ENCODE data around the gene DCTPP1. TPM values are rescaled to one million over a fixed set of nuclear protein-coding genes. Genes with fewer than 3 reads are reported as not detected.
A peak's percentile ranks its signal among the peaks of the same experiment; 100 is the strongest.
"Not testable (repeated sequence)": the region's sequence is repeated elsewhere in the genome, so short reads cannot be mapped to it uniquely, and the experiment has no call there.

DCTPP1 gene
- 24.5 and 49.8 TPM in 2 replicates for total RNA-seq

- DNase-seq (ENCODE audit: low read depth): peak; percentile 99
These were observed at the start of gene DCTPP1 for GRCh38 chr16:30429678-30430427. Gene DCTPP1, minus strand, starts transcription at chr16:30430030. Its CDS starts 50 bp downstream, at chr16:30429980.

GRCh38 chr16:30478766-30479478 is 49.1 kb upstream of the DCTPP1 start:
- DNase-seq (ENCODE audit: low read depth): no peak

- not testable (repeated sequence) for DNase-seq (ENCODE audit: low read depth)
These were observed 47.9 kb upstream of the DCTPP1 start for GRCh38 chr16:30477773-30478172.

- no peak for DNase-seq (ENCODE audit: low read depth)
These were observed 47.2 kb upstream of the DCTPP1 start for GRCh38 chr16:30476991-30477390.

GRCh38 chr16:30474684-30475083 is 44.9 kb upstream of the DCTPP1 start:
- DNase-seq (ENCODE audit: low read depth): no peak

GRCh38 chr16:30474074-30474452 is 44.2 kb upstream of the DCTPP1 start:
- no peak for DNase-seq (ENCODE audit: low read depth)

GRCh38 chr16:30473231-30474073 is 43.6 kb upstream of the DCTPP1 start:
- no peak for DNase-seq (ENCODE audit: low read depth)

- DNase-seq (ENCODE audit: low read depth): no peak
These were observed 42.6 kb upstream of the DCTPP1 start, which contains the start of gene ITGAL for GRCh38 chr16:30472328-30472942. Gene ITGAL, plus strand, starts transcription at chr16:30472742. Its CDS starts 96 bp downstream, at chr16:30472838.

- DNase-seq (ENCODE audit: low read depth): no peak
These were observed 40.8 kb upstream of the DCTPP1 start for GRCh38 chr16:30470632-30470995.

GRCh38 chr16:30470170-30470512 is 40.3 kb upstream of the DCTPP1 start:
- DNase-seq (ENCODE audit: low read depth): no peak

GRCh38 chr16:30464078-30464477 is 34.2 kb upstream of the DCTPP1 start:
- no peak for DNase-seq (ENCODE audit: low read depth)

- DNase-seq (ENCODE audit: low read depth): not testable (repeated sequence)
These were observed 31.6 kb upstream of the DCTPP1 start for GRCh38 chr16:30461426-30461825.

GRCh38 chr16:30459456-30459855 is 29.6 kb upstream of the DCTPP1 start:
- no peak for DNase-seq (ENCODE audit: low read depth)

- no peak for DNase-seq (ENCODE audit: low read depth)
These were observed 28.9 kb upstream of the DCTPP1 start for GRCh38 chr16:30458561-30459394.

GRCh38 chr16:30457743-30458560 is 28.1 kb upstream of the DCTPP1 start:
- DNase-seq (ENCODE audit: low read depth): no peak

- DNase-seq (ENCODE audit: low read depth): no peak
These were observed 27.4 kb upstream of the DCTPP1 start for GRCh38 chr16:30457256-30457655.

GRCh38 chr16:30456302-30456701 is 26.5 kb upstream of the DCTPP1 start:
- DNase-seq (ENCODE audit: low read depth): no peak

- DNase-seq (ENCODE audit: low read depth): not testable (repeated sequence)
These were observed 23.1 kb upstream of the DCTPP1 start for GRCh38 chr16:30452709-30453580.

- DNase-seq (ENCODE audit: low read depth): no peak
These were observed 19.2 kb upstream of the DCTPP1 start for GRCh38 chr16:30449116-30449435.
